ENCODE measurements around the gene MAPK1.

- TF ChIP-seq HOXC10 (CRISPR knock-in tag; IDR thresholded peaks at IDR 0.05) (peak; percentile 95; the same call in 1 of the 2 replicates), KLF1 (tag by site-specific recombination; IDR thresholded peaks at IDR 0.05) (peak; percentile 72), ZNF785 (tag by site-specific recombination; IDR thresholded peaks at IDR 0.05) (no peak), ZNF704 (tag by site-specific recombination; IDR thresholded peaks at IDR 0.05) (no peak), ZNF350 (tag by site-specific recombination; IDR thresholded peaks at IDR 0.05) (no peak), ZNF26 (tag by site-specific recombination; IDR thresholded peaks at IDR 0.05) (no peak), ZNF112 (tag by site-specific recombination; IDR thresholded peaks at IDR 0.05) (no peak), CTCF (tag by site-specific recombination; IDR thresholded peaks at IDR 0.05) (no peak), ZBTB7A (tag by site-specific recombination; IDR thresholded peaks at IDR 0.05; ENCODE audit: low read depth) (no peak), ZNF692 (tag by site-specific recombination; IDR thresholded peaks at IDR 0.05) (no peak), ZNF433 (tag by site-specific recombination; IDR thresholded peaks at IDR 0.05; ENCODE audit: low read depth) (no peak), ZNF311 (tag by site-specific recombination; IDR thresholded peaks at IDR 0.05; ENCODE audit: borderline replicate concordance) (no peak), ZNF558 (tag by site-specific recombination; IDR thresholded peaks at IDR 0.05) (no peak)
- TF ChIP-seq, protein P1, sequence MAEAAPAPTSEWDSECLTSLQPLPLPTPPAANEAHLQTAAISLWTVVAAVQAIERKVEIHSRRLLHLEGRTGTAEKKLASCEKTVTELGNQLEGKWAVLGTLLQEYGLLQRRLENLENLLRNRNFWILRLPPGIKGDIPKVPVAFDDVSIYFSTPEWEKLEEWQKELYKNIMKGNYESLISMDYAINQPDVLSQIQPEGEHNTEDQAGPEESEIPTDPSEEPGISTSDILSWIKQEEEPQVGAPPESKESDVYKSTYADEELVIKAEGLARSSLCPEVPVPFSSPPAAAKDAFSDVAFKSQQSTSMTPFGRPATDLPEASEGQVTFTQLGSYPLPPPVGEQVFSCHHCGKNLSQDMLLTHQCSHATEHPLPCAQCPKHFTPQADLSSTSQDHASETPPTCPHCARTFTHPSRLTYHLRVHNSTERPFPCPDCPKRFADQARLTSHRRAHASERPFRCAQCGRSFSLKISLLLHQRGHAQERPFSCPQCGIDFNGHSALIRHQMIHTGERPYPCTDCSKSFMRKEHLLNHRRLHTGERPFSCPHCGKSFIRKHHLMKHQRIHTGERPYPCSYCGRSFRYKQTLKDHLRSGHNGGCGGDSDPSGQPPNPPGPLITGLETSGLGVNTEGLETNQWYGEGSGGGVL (tag by site-specific recombination; IDR thresholded peaks at IDR 0.05), result peak; percentile 58
Observed at GRCh38 chr22:21735200-21736083, 132.0 kb downstream of the MAPK1 start, which contains the start of gene YPEL1.

Data from HEK293 (cell line).